ENCODE results near the gene SDCCAG8. TPM values are rescaled to one million over a fixed set of nuclear protein-coding genes. Genes with fewer than 3 reads are reported as not detected.

Gene SDCCAG8
- total RNA-seq, 1 experiment from 2014 or later, result 10.0 TPM

DNA sequence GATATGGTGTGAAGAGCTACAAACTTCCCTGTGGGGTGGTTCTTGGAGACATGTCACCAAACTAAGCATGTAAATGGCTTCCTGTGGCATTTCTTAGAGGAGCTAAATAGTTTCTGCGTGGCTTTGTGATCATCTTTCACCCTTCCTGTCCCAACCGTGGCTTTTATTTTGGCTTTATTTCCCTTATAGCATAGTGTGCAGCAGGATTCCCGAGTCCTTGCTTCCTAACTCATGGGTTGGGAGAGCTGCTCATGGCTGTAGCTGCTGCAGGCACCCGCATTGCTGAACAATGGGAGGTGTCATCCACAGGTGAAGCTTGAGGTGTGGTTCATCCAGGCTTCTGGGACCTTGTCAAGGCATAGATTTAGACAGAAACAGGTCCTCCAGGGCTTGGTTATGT, 192.0 kb downstream of the SDCCAG8 start:
- Histone ChIP-seq H4K8ac (replicated peaks; ENCODE audit: insufficient read length, low read depth, low read length) (no peak overlapping the region), H3T11ph (ENCODE audit: low read length) (no peak overlapping the region), H2BK120ac (ENCODE audit: low read depth, low read length, poor library complexity, severe bottlenecking) (no peak overlapping the region), H2BK12ac (ENCODE audit: insufficient read length, low read depth, low read length) (no peak overlapping the region), H3K9me3 (ENCODE audit: control insufficient read depth, low read depth, low read length) (no peaks in the 10 kb centered on the region), H4K20me1 (ENCODE audit: control insufficient read depth, insufficient read depth, insufficient read length) (no peaks in the 10 kb centered on the region), H3K23me2 (ENCODE audit: insufficient read length, low read depth, low read length, poor library complexity, severe bottlenecking) (no peaks in the 10 kb centered on the region), H3K27ac (ENCODE audit: insufficient read length, low read depth, low read length) (no peak overlapping the region), H3K14ac (ENCODE audit: insufficient read depth, low read length) (no peak overlapping the region), H3K27me3 (ENCODE audit: insufficient read depth, low read length) (no peaks in the 10 kb centered on the region), H3K79me2 (ENCODE audit: insufficient read depth, low read length) (no peaks in the 10 kb centered on the region), H4K5ac (ENCODE audit: insufficient read length, low read depth, low read length) (no peak overlapping the region), H3K4me2 (ENCODE audit: insufficient read depth, insufficient read length, low read length) (no peak overlapping the region), H2BK15ac (ENCODE audit: low read depth, low read length) (no peak overlapping the region), H3K4ac (ENCODE audit: low read depth, low read length) (no peak overlapping the region), H3K56ac (ENCODE audit: insufficient read length, low read depth, low read length) (no peak overlapping the region), H4K91ac (ENCODE audit: insufficient read length, low read depth, low read length) (no peak overlapping the region), H3K23ac (ENCODE audit: insufficient read length, low read depth, low read length) (no peak overlapping the region), H2AK5ac (ENCODE audit: insufficient read length, low read length) (no peak overlapping the region), H3K9ac (ENCODE audit: extremely low read depth, insufficient read length, low read length) (no peak overlapping the region), H3K18ac (ENCODE audit: insufficient read length, low read depth, low read length) (no peak overlapping the region), H3K79me1 (ENCODE audit: insufficient read depth, low read depth, low read length, poor library complexity, severe bottlenecking) (no peaks in the 10 kb centered on the region), H2BK20ac (ENCODE audit: low read depth, low read length, poor library complexity, severe bottlenecking) (no peak overlapping the region), H2BK5ac (ENCODE audit: insufficient read length, low read length) (no peak overlapping the region), H3K4me1 (ENCODE audit: insufficient read depth, low read length) (no peaks in the 10 kb centered on the region), H2AFZ (ENCODE audit: low read length) (no peak overlapping the region)
- Mint-ChIP-seq H3K27ac (0 out of 7 replicates have a peak overlapping the region, but pooled peaks of 1 of the 3 experiments have one; percentile 16), H3K9me3 (no peaks in the 10 kb centered on the region), H3K4me3 (no peak overlapping the region), H3K36me3 (ENCODE audit: insufficient read depth in 1 of 3, low read depth in 3 of 3) (no peaks in the 10 kb centered on the region), H3K4me1 (peaks cover 0 to 5% of the 10 kb centered on the region in 2 experiments; a peak in 1 of 4 replicates), H3K27me3 (ENCODE audit: low read depth) (no peaks in the 10 kb centered on the region)
- WGBS (ENCODE audit: extremely low coverage, insufficient read length, low lambda C conversion rate), result no CpG with 5 or more reads among the region's 4 CpGs
- no peak for DNase-seq
- TF ChIP-seq, protein P1, sequence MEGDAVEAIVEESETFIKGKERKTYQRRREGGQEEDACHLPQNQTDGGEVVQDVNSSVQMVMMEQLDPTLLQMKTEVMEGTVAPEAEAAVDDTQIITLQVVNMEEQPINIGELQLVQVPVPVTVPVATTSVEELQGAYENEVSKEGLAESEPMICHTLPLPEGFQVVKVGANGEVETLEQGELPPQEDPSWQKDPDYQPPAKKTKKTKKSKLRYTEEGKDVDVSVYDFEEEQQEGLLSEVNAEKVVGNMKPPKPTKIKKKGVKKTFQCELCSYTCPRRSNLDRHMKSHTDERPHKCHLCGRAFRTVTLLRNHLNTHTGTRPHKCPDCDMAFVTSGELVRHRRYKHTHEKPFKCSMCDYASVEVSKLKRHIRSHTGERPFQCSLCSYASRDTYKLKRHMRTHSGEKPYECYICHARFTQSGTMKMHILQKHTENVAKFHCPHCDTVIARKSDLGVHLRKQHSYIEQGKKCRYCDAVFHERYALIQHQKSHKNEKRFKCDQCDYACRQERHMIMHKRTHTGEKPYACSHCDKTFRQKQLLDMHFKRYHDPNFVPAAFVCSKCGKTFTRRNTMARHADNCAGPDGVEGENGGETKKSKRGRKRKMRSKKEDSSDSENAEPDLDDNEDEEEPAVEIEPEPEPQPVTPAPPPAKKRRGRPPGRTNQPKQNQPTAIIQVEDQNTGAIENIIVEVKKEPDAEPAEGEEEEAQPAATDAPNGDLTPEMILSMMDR (conservative IDR thresholded peaks at IDR 0.05), result no peak
